Mesenchymal stem cell (in vitro differentiated cells and primary cell): ENCODE data around the gene NEUROG2.
"Not testable (repeated sequence)": the region's sequence is repeated elsewhere in the genome, so short reads cannot be mapped to it uniquely, and the experiment has no call there.

Source experiments
- DNase-seq: peaks from one replicate; pipeline ENCODE4 v3.0.0-alpha.2; 2013
- H2AFZ ChIP-seq: one replicate; pipeline ENCODE4 v1.6.1; 2013; ENCODE audit warnings: low read depth, mild to moderate bottlenecking, control low read depth, inconsistent platforms, low read length, moderate library complexity
- H2AK5ac ChIP-seq: 2 replicates; pipeline ENCODE4 v1.6.1; 2013; ENCODE audit warnings: low read length, moderate library complexity, mild to moderate bottlenecking, inconsistent platforms; ENCODE audit not compliant: severe bottlenecking
- H2BK120ac ChIP-seq: one replicate; pipeline ENCODE4 v1.6.1; 2013; ENCODE audit warnings: low read depth, mild to moderate bottlenecking, inconsistent platforms, low read length, moderate library complexity
- H2BK12ac ChIP-seq, 2 experiments: one replicate each; pipeline ENCODE4 v1.6.1; 2013; ENCODE audit warnings: inconsistent platforms in 2 of 2, low read length in 2 of 2, mild to moderate bottlenecking in 2 of 2, moderate library complexity in 2 of 2, control low read depth in 1 of 2
- H2BK15ac ChIP-seq: one replicate; pipeline ENCODE4 v1.6.1; 2013; ENCODE audit warnings: mild to moderate bottlenecking, low read depth, inconsistent platforms; ENCODE audit not compliant: poor library complexity, severe bottlenecking
- H2BK5ac ChIP-seq: 2 replicates; pipeline ENCODE4 v1.6.1; 2013; ENCODE audit warnings: low read depth, mild to moderate bottlenecking, low read length, control low read depth, inconsistent platforms; ENCODE audit not compliant: poor library complexity, severe bottlenecking
- H3K14ac ChIP-seq, 2 experiments: one replicate each; pipeline ENCODE4 v1.6.1; 2013; ENCODE audit warnings: inconsistent platforms in 2 of 2, low read length in 2 of 2, control low read depth in 1 of 2, mild to moderate bottlenecking in 1 of 2, moderate library complexity in 1 of 2
- H3K18ac ChIP-seq, 2 experiments: one replicate each; pipeline ENCODE4 v1.6.1; 2013; ENCODE audit warnings: inconsistent platforms in 2 of 2, low read length in 2 of 2, control low read depth in 1 of 2, low read depth in 1 of 2, mild to moderate bottlenecking in 1 of 2
- H3K23ac ChIP-seq, 2 experiments: one replicate each; pipeline ENCODE4 v1.6.1; 2013; ENCODE audit warnings: inconsistent platforms in 2 of 2, low read length in 2 of 2, mild to moderate bottlenecking in 2 of 2, moderate library complexity in 2 of 2, control low read depth in 1 of 2
- H3K27ac ChIP-seq: 2 replicates; pipeline ENCODE4 v1.5.1; 2013; ENCODE audit warnings: mild to moderate bottlenecking, moderate library complexity, low read length, control low read depth, inconsistent platforms; ENCODE audit not compliant: poor library complexity, severe bottlenecking
- H3K27me3 ChIP-seq, 2 experiments: 2 replicates each; pipeline versions ENCODE4 v1.6.1 to v1.7.0; 2013; ENCODE audit warnings: low read length in 2 of 2, mild to moderate bottlenecking in 2 of 2, moderate library complexity in 2 of 2, control low read depth in 1 of 2, inconsistent platforms in 1 of 2; ENCODE audit not compliant: control insufficient read depth in 1 of 2, insufficient read depth in 1 of 2
- H3K36me3 ChIP-seq, 2 experiments: 2 replicates each; pipeline versions ENCODE4 v1.6.1 to v1.7.0; 2013; ENCODE audit warnings: low read length in 2 of 2, control low read depth in 1 of 2, inconsistent platforms in 1 of 2, low read depth in 1 of 2, mild to moderate bottlenecking in 1 of 2; ENCODE audit not compliant: insufficient read depth in 2 of 2, control insufficient read depth in 1 of 2
- H3K4ac ChIP-seq, 2 experiments: one replicate each; pipeline ENCODE4 v1.6.1; 2013; ENCODE audit warnings: inconsistent platforms in 2 of 2, low read length in 2 of 2, mild to moderate bottlenecking in 2 of 2, moderate library complexity in 2 of 2, control low read depth in 1 of 2, low read depth in 1 of 2
- H3K4me1 ChIP-seq: 2 replicates; pipeline ENCODE4 v1.6.1; 2013; ENCODE audit warnings: low read depth, low read length, control low read depth; ENCODE audit not compliant: control insufficient read depth, insufficient read depth
- H3K4me2 ChIP-seq: 2 replicates; pipeline ENCODE4 v1.6.1; 2013; ENCODE audit warnings: low read length, mild to moderate bottlenecking, inconsistent platforms; ENCODE audit not compliant: poor library complexity, severe bottlenecking
- H3K4me3 ChIP-seq, 2 experiments: 2 replicates each; pipeline versions ENCODE4 v1.5.1 to v1.7.0; 2013; ENCODE audit warnings: low read length in 2 of 2, mild to moderate bottlenecking in 2 of 2, control low read depth in 1 of 2, low read depth in 1 of 2; ENCODE audit not compliant: insufficient read depth in 1 of 2
- H3K79me1 ChIP-seq: replicated peaks from 2 replicates; pipeline ENCODE4 v1.6.1; 2013; ENCODE audit warnings: mild to moderate bottlenecking, control low read depth, low read length, inconsistent platforms; ENCODE audit not compliant: poor library complexity, severe bottlenecking
- H3K9ac ChIP-seq: 2 replicates; pipeline ENCODE4 v1.7.0; 2013; ENCODE audit warnings: mild to moderate bottlenecking, low read length, moderate library complexity
- H3K9me3 ChIP-seq: 2 replicates; pipeline ENCODE4 v1.7.0; 2013; ENCODE audit warnings: mild to moderate bottlenecking, low read length; ENCODE audit not compliant: control insufficient read depth
- H4K8ac ChIP-seq: one replicate; pipeline ENCODE4 v1.6.1; 2013; ENCODE audit warnings: inconsistent platforms, mild to moderate bottlenecking, low read length, moderate library complexity
- H4K91ac ChIP-seq: one replicate; pipeline ENCODE4 v1.6.1; 2013; ENCODE audit warnings: mild to moderate bottlenecking, low read length, inconsistent platforms
- WGBS: methylation state at CpG from one replicate; pipeline ENCODE4 v1.1.7; 2013; ENCODE audit warnings: mixed read lengths; 5-methylcytosine and 5-hydroxymethylcytosine counted together

Gene NEUROG2

DNA sequence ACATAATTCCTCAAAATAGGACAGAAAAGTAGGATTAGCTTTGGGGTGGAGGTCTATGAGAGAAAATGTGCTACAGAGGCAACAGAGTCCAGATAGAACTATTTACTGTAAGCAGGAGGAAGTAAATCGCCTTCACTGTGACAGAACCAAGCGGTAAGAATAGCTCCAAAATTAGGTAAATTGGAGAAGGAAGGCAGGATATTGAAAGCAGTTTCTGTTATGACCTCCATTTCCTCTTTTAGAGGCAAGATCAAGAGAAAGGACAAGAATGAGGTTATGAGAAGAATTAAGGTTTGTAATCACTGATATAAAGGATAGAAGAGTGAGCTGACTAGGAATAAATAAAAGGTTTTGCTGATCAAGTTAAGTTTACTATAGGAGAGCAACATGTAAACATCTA is 44.1 kb upstream of the NEUROG2 start:
- H3K9ac ChIP-seq = no peak overlapping the region
- H4K91ac ChIP-seq = no peak overlapping the region
- no peaks in the 10 kb centered on the region for H3K79me1 ChIP-seq
- H3K4me3 ChIP-seq = no peak overlapping the region
- H2BK12ac ChIP-seq = no peak overlapping the region
- no peak overlapping the region for H3K18ac ChIP-seq
- H3K23ac ChIP-seq = no peak overlapping the region
- no peaks in the 10 kb centered on the region for H3K27me3 ChIP-seq
- H2AFZ ChIP-seq = no peak overlapping the region
- H3K4me1 ChIP-seq = no peaks in the 10 kb centered on the region
- no peak overlapping the region for H2AK5ac ChIP-seq
- no peak overlapping the region for H3K27ac ChIP-seq
- no peak overlapping the region for H3K4me2 ChIP-seq
- H2BK15ac ChIP-seq = no peak overlapping the region
- WGBS = 96% methylated on average over 2 of the region's 2 CpGs
- H3K14ac ChIP-seq = no peak overlapping the region
- H3K9me3 ChIP-seq = no peaks in the 10 kb centered on the region
- peaks cover 0 to 2% of the 10 kb centered on the region in 2 experiments for H3K36me3 ChIP-seq
- no peak overlapping the region for H3K4ac ChIP-seq
- H2BK120ac ChIP-seq = no peak overlapping the region
- no peak overlapping the region for H2BK5ac ChIP-seq
- no peak for DNase-seq
- H4K8ac ChIP-seq = no peak overlapping the region

DNA sequence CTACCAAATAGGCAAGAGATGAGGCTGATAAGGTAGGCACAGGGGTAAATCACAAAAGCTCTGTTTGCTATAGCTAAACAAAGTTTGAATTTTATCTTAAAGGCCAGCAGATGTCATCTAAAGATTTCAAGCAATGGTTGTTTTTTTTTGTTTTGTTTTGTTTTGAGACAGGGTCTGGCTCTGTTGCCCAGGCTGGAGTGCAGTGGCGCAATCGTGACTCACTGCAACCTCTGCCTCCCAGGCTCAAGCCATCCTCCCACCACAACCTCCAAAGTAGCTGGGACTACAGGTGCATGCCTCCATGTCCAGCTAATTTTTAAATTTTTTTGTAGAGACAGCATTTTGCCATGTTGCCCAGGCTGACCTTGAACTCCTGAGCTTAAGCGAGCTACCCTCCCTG is 43.1 kb upstream of the NEUROG2 start:
- no peaks in the 10 kb centered on the region for H3K36me3 ChIP-seq
- no peaks in the 10 kb centered on the region for H3K4me1 ChIP-seq

DNA sequence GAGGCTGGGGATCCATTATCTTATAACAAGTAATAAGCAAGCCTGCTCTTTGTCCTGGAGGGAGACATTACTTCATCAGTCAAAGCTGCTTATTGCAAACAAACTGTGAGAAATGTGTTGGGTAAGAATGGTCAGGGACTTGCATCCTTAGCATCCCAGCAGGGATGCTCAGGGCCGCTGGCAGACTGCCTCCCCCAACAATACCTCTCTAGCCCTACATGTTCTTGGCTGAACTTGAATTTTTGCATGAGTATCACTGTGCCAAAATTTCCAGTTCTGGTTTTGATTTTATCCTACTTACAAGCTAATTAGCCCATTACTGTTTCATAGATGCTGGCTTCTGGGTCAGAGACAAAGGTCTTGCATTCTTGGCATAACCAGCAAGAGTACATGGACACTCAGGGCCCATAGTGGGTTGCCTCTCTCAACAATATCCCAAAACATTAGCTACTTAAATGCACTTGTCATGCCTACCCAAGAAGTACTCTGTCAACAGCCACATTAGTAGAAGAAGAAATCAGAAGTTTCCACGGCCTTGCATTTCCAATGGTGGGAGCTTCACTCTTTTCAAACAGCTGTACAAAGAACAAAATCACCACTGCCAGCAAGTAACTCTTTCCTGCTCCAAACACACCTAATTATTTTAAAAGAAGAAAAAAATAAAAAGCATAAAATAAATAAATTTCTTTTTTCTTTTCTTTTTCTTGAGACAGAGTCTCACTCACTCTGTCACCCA is 41.9 kb upstream of the NEUROG2 start:
- Histone ChIP-seq H3K79me1 (no peaks in the 10 kb centered on the region), H4K91ac (no peak overlapping the region), H3K4me3 (no peak overlapping the region), H3K36me3 (no peaks in the 10 kb centered on the region), H3K4me1 (no peaks in the 10 kb centered on the region), H3K14ac (no peak overlapping the region), H3K9ac (no peak overlapping the region), H3K27me3 (no peaks in the 10 kb centered on the region), H3K27ac (no peak overlapping the region), H2AK5ac (no peak overlapping the region), H3K4me2 (no peak overlapping the region), H2BK5ac (no peak overlapping the region), H3K9me3 (no peaks in the 10 kb centered on the region), H3K23ac (no peak overlapping the region), H4K8ac (no peak overlapping the region), H2BK15ac (no peak overlapping the region), H3K18ac (no peak overlapping the region), H2BK12ac (no peak overlapping the region), H2BK120ac (no peak overlapping the region), H2AFZ (no peak overlapping the region), H3K4ac (no peak overlapping the region)
- WGBS = 100% methylated on average over 2 of the region's 2 CpGs
- no peak for DNase-seq

More for the DNA sequence above, 43.1 kb upstream of the NEUROG2 start:
- Histone ChIP-seq H2BK5ac (no peak overlapping the region), H3K4me3 (no peak overlapping the region), H3K27me3 (no peaks in the 10 kb centered on the region), H4K91ac (no peak overlapping the region), H3K4ac (no peak overlapping the region), H2AFZ (no peak overlapping the region), H4K8ac (no peak overlapping the region), H3K18ac (no peak overlapping the region), H2BK12ac (no peak overlapping the region), H2BK15ac (no peak overlapping the region), H2AK5ac (no peak overlapping the region), H3K23ac (no peak overlapping the region), H3K9me3 (no peaks in the 10 kb centered on the region), H2BK120ac (no peak overlapping the region), H3K14ac (no peak overlapping the region), H3K27ac (no peak overlapping the region), H3K9ac (no peak overlapping the region), H3K4me2 (no peak overlapping the region), H3K79me1 (no peaks in the 10 kb centered on the region)
- WGBS = 97% methylated on average over 3 of the region's 3 CpGs
- DNase-seq = no peak

DNA sequence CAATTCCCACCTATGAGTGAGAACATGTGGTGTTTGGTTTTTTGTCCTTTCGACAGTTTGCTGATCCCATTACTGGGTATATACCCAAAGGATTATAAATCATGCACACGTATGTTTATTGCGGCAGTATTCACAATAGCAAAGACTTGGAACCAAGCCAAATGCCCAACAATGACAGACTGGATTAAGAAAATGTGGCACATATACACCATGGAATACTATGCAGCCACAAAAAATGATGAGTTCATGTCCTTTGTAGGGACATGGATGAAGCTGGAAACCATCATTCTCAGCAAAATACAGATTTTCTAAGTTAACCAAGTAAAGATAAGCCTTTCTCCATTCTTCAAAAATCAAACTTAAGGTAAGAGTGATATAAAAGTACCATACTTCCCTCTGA is 38.3 kb upstream of the NEUROG2 start:
- H3K9me3 ChIP-seq, H3K23ac ChIP-seq, H3K14ac ChIP-seq, H3K4ac ChIP-seq, H4K8ac ChIP-seq, H2BK12ac ChIP-seq, H3K18ac ChIP-seq, H3K9ac ChIP-seq, H3K79me1 ChIP-seq, H3K27ac ChIP-seq, H3K36me3 ChIP-seq, H2AK5ac ChIP-seq, H3K4me2 ChIP-seq, H2BK5ac ChIP-seq, H3K4me1 ChIP-seq, H2BK15ac ChIP-seq, H2AFZ ChIP-seq, H4K91ac ChIP-seq, H3K27me3 ChIP-seq, H2BK120ac ChIP-seq, H3K4me3 ChIP-seq, DNase-seq: not testable (repeated sequence)
- no CpG with 5 or more reads among the region's 3 CpGs for WGBS
